HEK293 (cell line): Measurements from ENCODE around the gene RORC.
A peak's percentile ranks its signal among the peaks of the same experiment; 100 is the strongest.

Source experiments
- CTCF ChIA-PET: fragments of 350-600 bp; formaldehyde crosslinking; extraction: SDS; loops from one replicate; lab custom pipeline; 2021; ENCODE audit warnings: antibody characterized with exemption; lab: Yijun Ruan, JAX
- POLR2A ChIA-PET: fragments of 300-600 bp; formaldehyde crosslinking; extraction: SDS; loops from one replicate; lab custom pipeline; 2020; ENCODE audit warnings: antibody characterized with exemption, inconsistent platforms; lab: Yijun Ruan, JAX
- H3K27ac ChIP-seq: fragments of 200-500 bp; sonication (Bioruptor generic); 2 replicates; pipeline ENCODE4 v1.5.1; 2014; ENCODE audit warnings: low read depth, low read length, control low read depth, inconsistent platforms; ENCODE audit errors: extremely low read depth
- H3K36me3 ChIP-seq, 2 experiments: fragments of 200-500 bp in 1 of 2; sonication (Bioruptor generic) in 1 of 2; 1 replicate in 1 of 2; 2 replicates in 1 of 2; pipeline ENCODE4 v1.5.1; 2014 to 2017; ENCODE audit warnings: inconsistent platforms in 2 of 2, low read length in 2 of 2; ENCODE audit not compliant: control insufficient read depth in 2 of 2, insufficient read depth in 1 of 2
- H3K4me1 ChIP-seq: fragments of 200-500 bp; sonication (Bioruptor generic); 2 replicates; pipeline ENCODE4 v1.5.1; 2014; ENCODE audit warnings: mild to moderate bottlenecking, low read length, inconsistent platforms; ENCODE audit not compliant: control insufficient read depth, insufficient read depth
- H3K4me3 ChIP-seq: 2 replicates; pipeline ENCODE4 v1.5.1; 2011; ENCODE audit warnings: low read depth, mild to moderate bottlenecking, control low read depth, low read length, moderate library complexity
- H3K9me3 ChIP-seq: fragments of 200-500 bp; sonication (Bioruptor generic); 2 replicates; pipeline ENCODE4 v1.5.1; 2014; ENCODE audit warnings: low read depth, low read length, inconsistent platforms; ENCODE audit not compliant: control insufficient read depth, insufficient read depth
- IKZF3 ChIP-seq: fragments of 450-650 bp; IDR thresholded peaks from 2 replicates; pipeline ENCODE4 v1.5.0; 2018; ENCODE audit warnings: missing biosample characterization, mild to moderate bottlenecking, missing genetic modification characterization, moderate library complexity
- KLF10 ChIP-seq: fragments of 450-650 bp; IDR thresholded peaks from 2 replicates; pipeline ENCODE4 v1.5.1; 2018; ENCODE audit warnings: missing biosample characterization, mild to moderate bottlenecking, missing genetic modification characterization
- KLF9 ChIP-seq: fragments of 450-650 bp; formaldehyde crosslinking; IDR thresholded peaks from 2 replicates; pipeline ENCODE4 v1.5.1; 2016; ENCODE audit warnings: missing biosample characterization, missing genetic modification characterization, low read depth
- MZF1 ChIP-seq: fragments of 450-650 bp; formaldehyde crosslinking; IDR thresholded peaks from 2 replicates; pipeline ENCODE4 v1.5.1; 2017; ENCODE audit warnings: missing biosample characterization, missing genetic modification characterization, borderline replicate concordance
- OVOL3 ChIP-seq: fragments of 450-650 bp; formaldehyde crosslinking; IDR thresholded peaks from 2 replicates; pipeline ENCODE4 v1.5.1; 2016; ENCODE audit warnings: missing biosample characterization, missing genetic modification characterization
- PRDM6 ChIP-seq: fragments of 450-650 bp; formaldehyde crosslinking; IDR thresholded peaks from 2 replicates; pipeline ENCODE4 v1.5.1; 2017; ENCODE audit warnings: missing biosample characterization, missing genetic modification characterization
- SCRT2 ChIP-seq: fragments of 450-650 bp; formaldehyde crosslinking; IDR thresholded peaks from 2 replicates; pipeline ENCODE4 v1.5.1; 2016; ENCODE audit warnings: missing biosample characterization, missing genetic modification characterization
- ZBTB1 ChIP-seq: fragments of 450-650 bp; formaldehyde crosslinking; IDR thresholded peaks from 2 replicates; pipeline ENCODE4 v1.5.1; 2016; ENCODE audit warnings: missing biosample characterization, missing genetic modification characterization
- ZBTB17 ChIP-seq: fragments of 450-650 bp; formaldehyde crosslinking; IDR thresholded peaks from 2 replicates; pipeline ENCODE4 v1.5.1; 2016; ENCODE audit warnings: missing biosample characterization, missing genetic modification characterization
- ZNF112 ChIP-seq: fragments of 450-650 bp; formaldehyde crosslinking; IDR thresholded peaks from 2 replicates; pipeline ENCODE4 v1.5.0; 2017; ENCODE audit warnings: missing biosample characterization, missing genetic modification characterization
- ZNF121 ChIP-seq: fragments of 450-650 bp; formaldehyde crosslinking; IDR thresholded peaks from 2 replicates; pipeline ENCODE4 v1.5.1; 2016; ENCODE audit warnings: missing biosample characterization, missing genetic modification characterization
- ZNF221 ChIP-seq: fragments of 450-650 bp; formaldehyde crosslinking; IDR thresholded peaks from 2 replicates; pipeline ENCODE4 v1.5.1; 2017; ENCODE audit warnings: missing biosample characterization, missing genetic modification characterization, borderline replicate concordance
- ZNF37A ChIP-seq: fragments of 450-650 bp; IDR thresholded peaks from 2 replicates; pipeline ENCODE4 v1.5.1; 2018; ENCODE audit warnings: missing biosample characterization, missing genetic modification characterization
- ZNF398 ChIP-seq: fragments of 450-650 bp; formaldehyde crosslinking; IDR thresholded peaks from 2 replicates; pipeline ENCODE4 v1.5.1; 2017; ENCODE audit warnings: missing biosample characterization, missing genetic modification characterization
- ZNF426 ChIP-seq: fragments of 450-650 bp; formaldehyde crosslinking; IDR thresholded peaks from 2 replicates; pipeline ENCODE4 v1.5.1; 2017; ENCODE audit warnings: missing biosample characterization, missing genetic modification characterization, mild to moderate bottlenecking, inconsistent platforms, moderate library complexity
- ZNF48 ChIP-seq: fragments of 450-650 bp; formaldehyde crosslinking; IDR thresholded peaks from 2 replicates; pipeline ENCODE4 v1.5.1; 2016; ENCODE audit warnings: missing biosample characterization, missing genetic modification characterization
- ZNF513 ChIP-seq: fragments of 450-650 bp; IDR thresholded peaks from 2 replicates; pipeline ENCODE4 v1.5.1; 2018; ENCODE audit warnings: missing biosample characterization, missing genetic modification characterization
- ZNF561 ChIP-seq: fragments of 450-650 bp; IDR thresholded peaks from 2 replicates; pipeline ENCODE4 v1.5.1; 2018; ENCODE audit warnings: missing biosample characterization, missing genetic modification characterization, borderline replicate concordance
- ZNF626 ChIP-seq: fragments of 450-650 bp; sonication (Bioruptor Pico); formaldehyde crosslinking; IDR thresholded peaks from 2 replicates; pipeline ENCODE4 v1.5.1; 2018; ENCODE audit warnings: missing biosample characterization, missing genetic modification characterization, inconsistent platforms
- ZNF660 ChIP-seq: fragments of 450-650 bp; IDR thresholded peaks from 2 replicates; pipeline ENCODE4 v1.5.1; 2018; ENCODE audit warnings: missing biosample characterization, mild to moderate bottlenecking, missing genetic modification characterization
- ZNF664 ChIP-seq: fragments of 450-650 bp; formaldehyde crosslinking; IDR thresholded peaks from 2 replicates; pipeline ENCODE4 v1.5.1; 2016; ENCODE audit warnings: missing biosample characterization, missing genetic modification characterization
- ZNF677 ChIP-seq: fragments of 450-650 bp; IDR thresholded peaks from 2 replicates; pipeline ENCODE4 v1.5.0; 2018; ENCODE audit warnings: missing biosample characterization, mild to moderate bottlenecking, missing genetic modification characterization, moderate library complexity
- ZNF830 ChIP-seq: fragments of 450-650 bp; IDR thresholded peaks from 2 replicates; pipeline ENCODE4 v1.5.0; 2018; ENCODE audit warnings: missing biosample characterization, missing genetic modification characterization, low read depth, mild to moderate bottlenecking, moderate library complexity
- ZNF843 ChIP-seq: fragments of 450-650 bp; formaldehyde crosslinking; IDR thresholded peaks from 2 replicates; pipeline ENCODE4 v1.5.1; 2016; ENCODE audit warnings: missing biosample characterization, missing genetic modification characterization

RORC gene

GRCh38 chr1:151868486-151868885 is 36.9 kb upstream of the RORC start:
- TF ChIP-seq ZNF37A (tag by site-specific recombination) (no peak), ZNF664 (no peak)
- POLR2A ChIA-PET = no interaction called here
- Histone ChIP-seq H3K36me3 (peaks cover 0 to under 1% of the 10 kb centered on the region in 2 experiments; a peak in 1 of 3 replicates), H3K9me3 (no peaks in the 10 kb centered on the region), H3K4me1 (no peaks in the 10 kb centered on the region), H3K27ac (no peak overlapping the region), H3K4me3 (no peak overlapping the region)
- CTCF ChIA-PET = interaction anchor here (0.6 kb wide), 1 partner anchor 141 kb away, joined by 4 read pairs; no protein-coding TSS in a partner anchor

- Histone ChIP-seq H3K36me3 (no peaks in the 10 kb centered on the region), H3K27ac (no peak overlapping the region), H3K4me1 (no peaks in the 10 kb centered on the region), H3K9me3 (no peaks in the 10 kb centered on the region), H3K4me3 (no peak overlapping the region)
- no peak for TF ChIP-seq KLF9 (tag by site-specific recombination)
- peak; percentile 86; the same call in 1 of the 2 replicates for TF ChIP-seq MZF1
- TF ChIP-seq ZBTB17 (tag by site-specific recombination) = no peak
- POLR2A ChIA-PET = no interaction called here
- CTCF ChIA-PET = interaction anchor here (0.6 kb wide), 1 partner anchor 140 kb away, joined by 4 read pairs; no protein-coding TSS in a partner anchor
These were observed 36.3 kb upstream of the RORC start for GRCh38 chr1:151867765-151868411.

GRCh38 chr1:151867321-151867720 is 35.7 kb upstream of the RORC start:
- H3K4me1 ChIP-seq = no peaks in the 10 kb centered on the region
- H3K4me3 ChIP-seq = no peak overlapping the region
- no peaks in the 10 kb centered on the region for H3K36me3 ChIP-seq
- POLR2A ChIA-PET = no interaction called here
- H3K27ac ChIP-seq = no peak overlapping the region
- TF ChIP-seq OVOL3 = no peak
- TF ChIP-seq ZNF513 = peak; percentile 72
- no peak for TF ChIP-seq ZNF677 (tag by site-specific recombination)
- TF ChIP-seq ZNF121 (tag by site-specific recombination) = 0 out of 2 replicates have a peak, but pooled peaks have one; percentile 12
- TF ChIP-seq ZNF830 = no peak
- TF ChIP-seq SCRT2 (tag by site-specific recombination) = no peak
- no peak for TF ChIP-seq KLF10 (tag by site-specific recombination)
- TF ChIP-seq, all 188 proteins: peak for 2
- CTCF ChIA-PET = interaction anchor here (0.6 kb wide), 1 partner anchor 1973 kb away, joined by 3 read pairs; no protein-coding TSS in a partner anchor
- H3K9me3 ChIP-seq = no peaks in the 10 kb centered on the region

GRCh38 chr1:151864411-151864810 is 32.8 kb upstream of the RORC start:
- H3K4me1 ChIP-seq = no peaks in the 10 kb centered on the region
- no peaks in the 10 kb centered on the region for H3K9me3 ChIP-seq
- ChIA-PET POLR2A (no interaction called here), CTCF (interaction anchor here (0.5 to 0.7 kb wide), 2 partner anchors 18 to 68 kb away, joined by 3 read pairs; no protein-coding TSS in a partner anchor)
- no peak overlapping the region for H3K27ac ChIP-seq
- H3K36me3 ChIP-seq = no peaks in the 10 kb centered on the region
- no peak overlapping the region for H3K4me3 ChIP-seq
- no peak for TF ChIP-seq ZNF112 (tag by site-specific recombination)
- no peak for TF ChIP-seq ZNF830
- TF ChIP-seq ZBTB1 (tag by site-specific recombination) = no peak
- no peak for TF ChIP-seq ZNF426 (tag by site-specific recombination)
- TF ChIP-seq ZNF660 (tag by site-specific recombination) = no peak
- TF ChIP-seq ZNF221 = no peak
- TF ChIP-seq ZNF843 (tag by site-specific recombination) = no peak
- no peak for TF ChIP-seq PRDM6 (tag by site-specific recombination)
- no peak for TF ChIP-seq ZNF48 (tag by site-specific recombination)
- TF ChIP-seq ZNF626 (tag by site-specific recombination) = no peak
- no peak for TF ChIP-seq ZNF561
- no peak for TF ChIP-seq ZNF398 (tag by site-specific recombination)
- TF ChIP-seq IKZF3 (tag by site-specific recombination) = no peak
